Neural progenitor cell (in vitro differentiated cells): ENCODE data around the gene KNG1. TPM values are rescaled to one million over a fixed set of nuclear protein-coding genes. Genes with fewer than 3 reads are reported as not detected.

ENCODE experiments used
- DNase-seq: peaks from one replicate; pipeline ENCODE4 v3.0.0-alpha.2; 2016; ENCODE audit warnings: low spot score
- H2AFZ ChIP-seq: fragments of 200-600 bp; sonication (generic); replicated peaks from 2 replicates; pipeline ENCODE4 v1.6.1; 2016; ENCODE audit warnings: antibody characterized with exemption
- H3F3A ChIP-seq: fragments of 200-600 bp; sonication (generic); 2 replicates; pipeline ENCODE4 v1.6.1; 2016; ENCODE audit warnings: antibody characterized with exemption, low read depth
- H3K27ac ChIP-seq: fragments of 200-600 bp; sonication (generic); 2 replicates; pipeline ENCODE4 v1.5.1; 2016; ENCODE audit warnings: mild to moderate bottlenecking
- H3K27me3 ChIP-seq: fragments of 200-600 bp; sonication (generic); 2 replicates; pipeline ENCODE4 v1.6.1; 2016; ENCODE audit warnings: mild to moderate bottlenecking, moderate library complexity
- H3K36me3 ChIP-seq: fragments of 200-600 bp; sonication (generic); 2 replicates; pipeline ENCODE4 v1.5.1; 2016
- H3K4me1 ChIP-seq: fragments of 200-600 bp; sonication (generic); 2 replicates; pipeline ENCODE4 v1.6.1; 2016; ENCODE audit warnings: mixed run types
- H3K4me2 ChIP-seq: fragments of 200-600 bp; sonication (generic); 2 replicates; pipeline ENCODE4 v1.6.1; 2016
- H3K4me3 ChIP-seq: fragments of 200-600 bp; sonication (generic); 2 replicates; pipeline ENCODE4 v1.5.1; 2016
- H3K79me2 ChIP-seq: fragments of 200-600 bp; sonication (generic); 2 replicates; pipeline ENCODE4 v1.6.1; 2016; ENCODE audit warnings: low read depth
- H3K9ac ChIP-seq: fragments of 200-600 bp; sonication (generic); 2 replicates; pipeline ENCODE4 v1.6.1; 2016
- H3K9me3 ChIP-seq: fragments of 200-600 bp; sonication (generic); 2 replicates; pipeline ENCODE4 v1.5.1; 2016; ENCODE audit warnings: low read depth
- H4K20me1 ChIP-seq: fragments of 200-600 bp; sonication (generic); 2 replicates; pipeline ENCODE4 v1.6.1; 2016; ENCODE audit warnings: low read depth
- H3K27ac Mint-ChIP-seq: 3 replicates; pipeline ENCODE4 v1.8.0; 2021; ENCODE audit warnings: mixed read lengths
- H3K27me3 Mint-ChIP-seq: 2 replicates; pipeline ENCODE4 v1.8.0; 2022; ENCODE audit warnings: low read depth, mild to moderate bottlenecking, inconsistent platforms, moderate library complexity, mixed read lengths; ENCODE audit not compliant: insufficient read depth
- H3K36me3 Mint-ChIP-seq: 3 replicates; pipeline ENCODE4 v1.8.0; 2021; ENCODE audit warnings: mixed read lengths
- H3K4me1 Mint-ChIP-seq: 3 replicates; pipeline ENCODE4 v1.8.0; 2021; ENCODE audit warnings: mixed read lengths
- H3K4me3 Mint-ChIP-seq: 3 replicates; pipeline ENCODE4 v1.8.0; 2021; ENCODE audit warnings: mild to moderate bottlenecking, moderate library complexity, mixed read lengths
- H3K9me3 Mint-ChIP-seq: 3 replicates; pipeline ENCODE4 v1.8.0; 2020; ENCODE audit warnings: mixed read lengths
- CTCF ChIP-seq: fragments of 200-600 bp; sonication (generic); IDR thresholded peaks from 2 replicates; pipeline ENCODE4 v1.5.1; 2017; ENCODE audit warnings: antibody characterized with exemption, mild to moderate bottlenecking
- EZH2 ChIP-seq: fragments of 200-600 bp; sonication (generic); IDR thresholded peaks from 2 replicates; pipeline ENCODE4 v1.6.1; 2017; ENCODE audit warnings: antibody characterized with exemption, mild to moderate bottlenecking, moderate library complexity
- EZH2phosphoT487 ChIP-seq: fragments of 200-600 bp; sonication (generic); IDR thresholded peaks from 2 replicates; pipeline ENCODE4 v1.6.1; 2017; ENCODE audit warnings: antibody characterized with exemption
- total RNA-seq: library from RNA; depleted of rRNA; stranded (reverse); fragments of >200 nt; gene quantifications from 2 replicates; pipeline ENCODE4 v1.2.3, GENCODE V29; 2015; ENCODE audit warnings: low replicate concordance

KNG1 gene
- total RNA-seq, 1 donor from 2014 or later: not detected

DNA sequence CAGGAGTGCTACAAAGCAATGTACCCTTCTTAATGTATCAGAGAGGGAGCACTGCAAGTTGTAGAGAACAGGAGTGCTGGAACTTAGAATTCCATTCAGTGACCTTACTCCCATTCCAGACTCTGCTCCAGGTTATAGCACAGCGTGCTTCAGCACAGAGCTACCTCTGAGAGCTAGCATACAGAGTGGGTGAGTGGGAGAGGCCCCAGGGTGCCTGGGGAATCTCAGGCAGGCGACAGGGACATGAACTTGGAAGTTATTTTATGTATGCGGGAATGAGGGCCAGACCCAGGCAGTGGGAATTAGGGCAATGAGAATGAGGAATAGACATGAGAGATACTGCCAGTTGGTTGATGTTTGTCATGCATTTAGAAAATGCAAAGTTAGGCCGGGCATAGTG, 3.7 kb upstream of the KNG1 start:
- no peak overlapping the region for H2AFZ ChIP-seq
- no peaks in the 10 kb centered on the region for H3K36me3 ChIP-seq
- H3K4me2 ChIP-seq: no peak overlapping the region
- no peaks in the 10 kb centered on the region for H4K20me1 ChIP-seq
- Mint-ChIP-seq H3K4me1 (peaks cover 13% of the 10 kb centered on the region), H3K27me3 (peaks cover under 1% of the 10 kb centered on the region), H3K4me3 (no peak overlapping the region), H3K9me3 (peaks cover 3% of the 10 kb centered on the region), H3K36me3 (no peaks in the 10 kb centered on the region), H3K27ac (no peak overlapping the region)
- no peak for DNase-seq
- no peaks in the 10 kb centered on the region for H3K27me3 ChIP-seq
- TF ChIP-seq CTCF (no peak), EZH2 (no peak), EZH2phosphoT487 (no peak)
- H3K4me3 ChIP-seq: no peak overlapping the region
- H3K27ac ChIP-seq: no peak overlapping the region
- no peaks in the 10 kb centered on the region for H3K9me3 ChIP-seq
- no peak overlapping the region for H3K9ac ChIP-seq
- H3F3A ChIP-seq: no peaks in the 10 kb centered on the region
- no peaks in the 10 kb centered on the region for H3K4me1 ChIP-seq
- H3K79me2 ChIP-seq: no peaks in the 10 kb centered on the region

DNA sequence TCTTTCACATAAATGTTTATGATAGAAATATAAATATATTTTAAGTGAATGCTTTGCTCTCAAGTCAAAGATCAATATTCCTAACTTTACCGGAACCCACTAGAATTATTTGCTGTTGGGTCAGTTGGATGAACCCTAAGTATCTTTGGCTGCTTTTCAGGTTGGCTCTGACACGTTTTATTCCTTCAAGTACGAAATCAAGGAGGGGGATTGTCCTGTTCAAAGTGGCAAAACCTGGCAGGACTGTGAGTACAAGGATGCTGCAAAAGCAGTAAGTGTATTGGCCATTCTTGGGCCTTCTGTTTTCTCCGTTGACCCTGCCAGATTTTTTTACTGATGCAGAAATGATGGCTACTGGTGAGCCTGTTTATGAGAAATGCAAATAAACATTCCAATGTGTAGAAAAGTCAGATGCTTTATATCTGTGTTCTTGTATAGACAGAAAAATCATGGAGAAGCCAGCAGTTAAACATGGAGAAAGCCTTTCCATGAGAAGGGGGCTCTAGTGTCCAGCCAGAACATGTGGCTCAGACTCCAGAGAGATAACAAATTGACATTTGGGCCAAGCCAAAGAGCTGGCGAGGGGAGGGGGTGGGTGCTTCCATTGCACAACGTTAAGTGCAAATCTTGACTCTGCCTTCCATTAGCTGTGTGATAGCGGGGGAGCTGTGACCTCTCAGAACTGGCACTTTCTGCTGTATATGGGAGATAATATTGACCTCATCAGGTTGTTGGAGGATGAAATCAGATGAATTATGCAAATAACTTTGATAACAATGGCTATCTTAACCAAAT, 3.0 kb downstream of the KNG1 start:
- Histone ChIP-seq H3F3A (no peaks in the 10 kb centered on the region), H3K27me3 (no peaks in the 10 kb centered on the region), H3K79me2 (no peaks in the 10 kb centered on the region), H3K4me3 (no peak overlapping the region), H3K9ac (no peak overlapping the region), H3K36me3 (no peaks in the 10 kb centered on the region), H2AFZ (no peak overlapping the region), H3K9me3 (no peaks in the 10 kb centered on the region), H3K27ac (no peak overlapping the region), H3K4me1 (no peaks in the 10 kb centered on the region), H3K4me2 (no peak overlapping the region), H4K20me1 (no peaks in the 10 kb centered on the region)
- H3K27ac Mint-ChIP-seq: no peak overlapping the region
- H3K4me1 Mint-ChIP-seq: peaks cover 10% of the 10 kb centered on the region
- peaks cover 3% of the 10 kb centered on the region for H3K27me3 Mint-ChIP-seq
- H3K4me3 Mint-ChIP-seq: no peak overlapping the region
- no peaks in the 10 kb centered on the region for H3K36me3 Mint-ChIP-seq
- no peak for DNase-seq
- no peaks in the 10 kb centered on the region for H3K9me3 Mint-ChIP-seq
- TF ChIP-seq EZH2: no peak
- no peak for TF ChIP-seq EZH2phosphoT487
- TF ChIP-seq CTCF: no peak

DNA sequence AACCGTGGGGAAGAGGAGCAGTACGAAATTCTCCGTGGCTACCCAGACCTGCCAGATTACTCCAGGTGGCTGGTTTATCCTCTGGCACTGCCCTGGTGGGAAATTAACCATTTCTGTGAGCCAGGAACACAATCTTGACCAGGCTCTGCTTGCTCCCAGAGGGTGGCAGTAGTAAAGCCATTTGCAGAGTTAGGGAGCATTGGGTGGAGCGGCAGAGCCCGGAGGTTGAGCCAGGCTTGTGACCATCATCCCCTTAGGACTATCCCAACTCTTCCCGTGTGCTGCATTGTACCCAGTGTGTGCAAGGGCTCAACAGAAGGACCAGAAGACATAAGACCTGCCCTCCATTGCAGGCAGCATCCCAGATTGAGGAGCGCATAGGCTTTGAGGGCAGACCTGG, 5.3 kb downstream of the KNG1 start:
- H3K36me3 ChIP-seq: no peaks in the 10 kb centered on the region
- H3K4me3 ChIP-seq: no peak overlapping the region
- H2AFZ ChIP-seq: peak overlapping the region; percentile 47
- H3F3A ChIP-seq: no peaks in the 10 kb centered on the region
- peak; percentile 16 for DNase-seq
- H4K20me1 ChIP-seq: no peaks in the 10 kb centered on the region
- Mint-ChIP-seq H3K27me3 (peaks cover 3% of the 10 kb centered on the region), H3K4me1 (peaks cover 11% of the 10 kb centered on the region), H3K27ac (no peak overlapping the region), H3K36me3 (no peaks in the 10 kb centered on the region), H3K4me3 (no peak overlapping the region), H3K9me3 (no peaks in the 10 kb centered on the region)
- H3K9me3 ChIP-seq: no peaks in the 10 kb centered on the region
- H3K79me2 ChIP-seq: no peaks in the 10 kb centered on the region
- no peak overlapping the region for H3K9ac ChIP-seq
- H3K4me1 ChIP-seq: no peaks in the 10 kb centered on the region
- H3K27me3 ChIP-seq: no peaks in the 10 kb centered on the region
- H3K4me2 ChIP-seq: no peak overlapping the region
- TF ChIP-seq CTCF: no peak
- no peak for TF ChIP-seq EZH2
- no peak for TF ChIP-seq EZH2phosphoT487
- H3K27ac ChIP-seq: no peak overlapping the region
